GM19467 (cell line): Measurements from ENCODE around the gene TSC22D2.
"Not testable (repeated sequence)": the region's sequence is repeated elsewhere in the genome, so short reads cannot be mapped to it uniquely, and the experiment has no call there.

ENCODE experiments used
- ATAC-seq: cut with Tn5 transposase; IDR thresholded peaks from one replicate; pipeline ENCODE4 v1.9.1; 2021; ENCODE audit warnings: mild to moderate bottlenecking, moderate library complexity; ENCODE audit not compliant: unreplicated experiment

The TSC22D2 gene

GRCh38 chr3:150479370-150479769, 71.3 kb downstream of the TSC22D2 start:
- no peak for ATAC-seq

GRCh38 chr3:150480877-150481276, 72.8 kb downstream of the TSC22D2 start:
- no peak for ATAC-seq

GRCh38 chr3:150483226-150483625, 75.1 kb downstream of the TSC22D2 start:
- ATAC-seq = no peak

GRCh38 chr3:150484410-150484809, 76.3 kb downstream of the TSC22D2 start:
- ATAC-seq = no peak

- no peak for ATAC-seq
These were observed 80.8 kb downstream of the TSC22D2 start for GRCh38 chr3:150488867-150489266.

- no peak for ATAC-seq
These were observed 82.3 kb downstream of the TSC22D2 start for GRCh38 chr3:150490277-150490986.

- ATAC-seq = no peak
These were observed 86.4 kb downstream of the TSC22D2 start for GRCh38 chr3:150494411-150494977.

- no peak for ATAC-seq
These were observed 87.1 kb downstream of the TSC22D2 start for GRCh38 chr3:150495149-150495548.

GRCh38 chr3:150495563-150496168, 87.6 kb downstream of the TSC22D2 start:
- ATAC-seq = no peak

GRCh38 chr3:150497956-150498355, 89.9 kb downstream of the TSC22D2 start:
- no peak for ATAC-seq

GRCh38 chr3:150500960-150501359, 92.9 kb downstream of the TSC22D2 start:
- ATAC-seq = not testable (repeated sequence)

- ATAC-seq = no peak
These were observed 95.5 kb downstream of the TSC22D2 start for GRCh38 chr3:150503402-150504099.

GRCh38 chr3:150504483-150504882, 96.4 kb downstream of the TSC22D2 start:
- ATAC-seq = no peak

- ATAC-seq = no peak
These were observed 100.3 kb downstream of the TSC22D2 start for GRCh38 chr3:150508401-150508800.

- ATAC-seq = no peak
These were observed 101.7 kb downstream of the TSC22D2 start for GRCh38 chr3:150509780-150510179.

GRCh38 chr3:150511122-150511821, 103.2 kb downstream of the TSC22D2 start:
- no peak for ATAC-seq

- ATAC-seq = no peak
These were observed 107.1 kb downstream of the TSC22D2 start for GRCh38 chr3:150515210-150515609.
